Measurements from ENCODE around the gene DGCR8. TPM values are rescaled to one million over a fixed set of nuclear protein-coding genes. Genes with fewer than 3 reads are reported as not detected.

The DGCR8 gene
- total RNA-seq, 4 donors from 2014 or later, result 13.7 to 33.8 (median 18.7) TPM

DNA sequence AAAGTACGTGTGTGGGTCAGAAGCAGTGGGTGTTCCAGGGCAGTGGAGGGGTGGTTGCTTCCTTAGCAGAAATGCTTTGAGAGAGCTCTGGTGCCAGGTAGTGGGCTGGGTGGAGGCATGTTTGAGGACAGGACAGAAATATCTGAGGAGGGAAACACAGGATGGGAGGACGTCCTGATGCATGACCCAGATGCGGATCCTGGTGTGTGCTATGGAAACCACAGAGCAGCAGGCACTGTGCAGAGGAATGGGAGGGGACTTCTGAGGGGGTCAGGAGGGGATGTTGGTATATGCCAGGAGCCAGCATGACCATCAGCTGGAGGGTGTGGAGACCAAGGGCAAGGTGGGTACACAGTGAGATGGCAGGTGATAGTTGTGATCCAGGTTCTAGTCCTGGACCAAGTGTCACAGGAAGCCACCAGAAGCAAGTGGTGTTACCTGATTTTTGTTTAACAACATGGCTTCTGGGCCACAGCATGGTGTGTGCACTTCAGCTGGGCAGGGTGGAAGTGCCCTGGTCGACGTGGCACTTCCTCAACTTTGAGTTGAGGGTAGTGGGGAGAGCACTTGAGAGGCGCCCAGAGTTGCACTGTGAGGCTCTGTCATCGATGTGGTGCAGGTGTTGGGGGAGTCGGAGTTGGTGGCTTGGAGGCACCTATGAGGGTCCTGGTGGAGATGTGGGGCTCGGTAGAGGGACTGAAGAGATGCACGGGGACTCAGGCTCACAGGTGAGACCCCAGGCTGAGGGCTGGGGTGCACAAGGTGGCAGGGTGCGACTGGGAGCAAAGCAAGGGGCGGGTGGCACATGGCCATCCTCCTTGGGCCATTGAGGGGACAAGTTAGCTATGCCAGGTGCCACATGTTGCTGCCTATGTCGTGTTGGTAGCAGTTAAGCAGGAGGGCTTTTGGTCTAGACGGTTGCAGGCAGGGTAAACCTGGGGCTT is 7.5 kb downstream of the DGCR8 start:
- Histone ChIP-seq H3K36me3 (peaks cover 62 to 74% (median 65%) of the 10 kb centered on the region in 3 donors), H3K27ac (no peak overlapping the region), H3K27me3 (no peaks in the 10 kb centered on the region), H3K4me1 (peaks cover 6 to 27% (median 19%) of the 10 kb centered on the region in 3 donors), H3K4me3 (no peak overlapping the region), H3K9me3 (no peaks in the 10 kb centered on the region)
- no peak for TF ChIP-seq POLR2A (IDR thresholded peaks at IDR 0.05)
- TF ChIP-seq, protein P1, sequence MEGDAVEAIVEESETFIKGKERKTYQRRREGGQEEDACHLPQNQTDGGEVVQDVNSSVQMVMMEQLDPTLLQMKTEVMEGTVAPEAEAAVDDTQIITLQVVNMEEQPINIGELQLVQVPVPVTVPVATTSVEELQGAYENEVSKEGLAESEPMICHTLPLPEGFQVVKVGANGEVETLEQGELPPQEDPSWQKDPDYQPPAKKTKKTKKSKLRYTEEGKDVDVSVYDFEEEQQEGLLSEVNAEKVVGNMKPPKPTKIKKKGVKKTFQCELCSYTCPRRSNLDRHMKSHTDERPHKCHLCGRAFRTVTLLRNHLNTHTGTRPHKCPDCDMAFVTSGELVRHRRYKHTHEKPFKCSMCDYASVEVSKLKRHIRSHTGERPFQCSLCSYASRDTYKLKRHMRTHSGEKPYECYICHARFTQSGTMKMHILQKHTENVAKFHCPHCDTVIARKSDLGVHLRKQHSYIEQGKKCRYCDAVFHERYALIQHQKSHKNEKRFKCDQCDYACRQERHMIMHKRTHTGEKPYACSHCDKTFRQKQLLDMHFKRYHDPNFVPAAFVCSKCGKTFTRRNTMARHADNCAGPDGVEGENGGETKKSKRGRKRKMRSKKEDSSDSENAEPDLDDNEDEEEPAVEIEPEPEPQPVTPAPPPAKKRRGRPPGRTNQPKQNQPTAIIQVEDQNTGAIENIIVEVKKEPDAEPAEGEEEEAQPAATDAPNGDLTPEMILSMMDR (IDR thresholded peaks at IDR 0.05), result no peak
- intact Hi-C loops (cut with DNase I), result no loop called here
- WGBS, 2 donors, result 86% methylated on average over 13 to 14 of the region's 14 CpGs
- DNase-seq, result no peak

DNA sequence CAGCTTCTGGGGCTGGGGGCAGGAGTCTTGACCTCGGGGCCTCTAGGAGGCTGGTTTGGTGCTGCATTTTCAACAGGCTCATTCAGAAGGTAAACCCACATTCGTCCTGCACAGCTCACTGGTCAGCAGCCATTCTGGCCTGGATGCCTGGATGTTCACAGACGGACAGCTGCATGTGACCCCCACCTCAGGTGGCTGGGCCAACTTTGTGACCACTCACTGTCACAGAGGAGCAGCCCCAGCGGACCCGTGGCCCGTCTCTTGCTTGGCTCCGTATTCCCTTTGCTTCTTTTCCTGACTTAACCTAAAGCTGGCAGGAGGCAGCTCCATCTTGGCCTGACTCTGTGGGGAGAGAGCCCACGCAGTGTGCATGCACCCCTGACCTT is 8.2 kb downstream of the DGCR8 start:
- no peaks in the 10 kb centered on the region for H3K27me3 ChIP-seq
- no peaks in the 10 kb centered on the region for H3K9me3 ChIP-seq
- H3K36me3 ChIP-seq, result peaks cover 68 to 81% (median 69%) of the 10 kb centered on the region in 3 donors
- H3K4me3 ChIP-seq, result no peak overlapping the region
- H3K27ac ChIP-seq, result no peak overlapping the region
- 81 to 96% methylated on average over 8 of the region's 8 CpGs for whole genome bisulfite sequencing, 2 donors
- TF ChIP-seq, protein P1 (IDR thresholded peaks at IDR 0.05), result no peak
- no peak for TF ChIP-seq POLR2A (IDR thresholded peaks at IDR 0.05)
- peaks cover 0 to 20% (median 12%) of the 10 kb centered on the region in 3 donors for H3K4me1 ChIP-seq
- DNase-seq, result no peak
- intact Hi-C loops (cut with DNase I), result no loop called here

DNA sequence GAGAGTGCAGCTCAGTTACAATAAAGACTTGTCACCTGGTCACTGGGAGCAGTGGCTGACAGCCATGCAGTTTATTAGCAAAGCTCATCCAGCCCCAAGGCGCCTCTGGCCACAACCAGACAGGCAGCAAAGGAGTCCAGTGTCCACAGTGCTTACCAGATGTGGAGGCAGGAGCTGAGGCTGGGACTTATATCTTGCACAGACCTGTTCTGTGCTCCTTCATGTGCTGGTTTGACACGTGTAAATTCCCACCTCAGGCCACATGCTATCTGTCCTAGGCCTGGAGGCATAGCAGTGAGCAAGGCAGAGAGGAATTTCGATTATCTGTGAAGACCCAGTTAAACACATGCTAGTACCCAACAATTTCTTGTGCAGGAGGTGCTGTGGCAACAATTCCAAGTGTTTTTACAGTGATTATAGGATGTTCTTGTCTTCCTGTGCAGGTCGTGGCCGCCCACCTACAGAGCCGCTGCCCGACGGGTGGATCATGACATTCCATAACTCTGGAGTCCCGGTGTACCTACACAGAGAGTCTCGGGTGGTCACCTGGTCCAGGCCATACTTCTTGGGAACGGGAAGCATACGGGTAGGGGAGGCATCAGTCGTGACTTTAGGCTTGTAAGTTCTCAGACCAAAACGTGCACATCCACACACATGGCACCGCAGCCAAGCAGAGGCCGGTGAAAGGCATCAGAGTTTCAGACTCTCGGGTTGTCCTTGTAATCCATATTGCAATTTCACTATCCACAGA is 9.4 kb downstream of the DGCR8 start:
- no peak overlapping the region for H3K27ac ChIP-seq
- H3K4me3 ChIP-seq, result no peak overlapping the region
- peaks cover 77 to 93% (median 78%) of the 10 kb centered on the region in 3 donors for H3K36me3 ChIP-seq
- intact Hi-C loops (cut with DNase I), result no loop called here
- H3K27me3 ChIP-seq, result no peaks in the 10 kb centered on the region
- no peak for DNase-seq
- H3K4me1 ChIP-seq, result peaks cover 0 to 9% (median 7%) of the 10 kb centered on the region in 3 donors
- TF ChIP-seq POLR2A (IDR thresholded peaks at IDR 0.05), result no peak
- TF ChIP-seq, protein P1 (IDR thresholded peaks at IDR 0.05), result no peak
- 86 to 89% methylated on average over 11 of the region's 17 CpGs for WGBS, 2 donors
- H3K9me3 ChIP-seq, result no peaks in the 10 kb centered on the region

DNA sequence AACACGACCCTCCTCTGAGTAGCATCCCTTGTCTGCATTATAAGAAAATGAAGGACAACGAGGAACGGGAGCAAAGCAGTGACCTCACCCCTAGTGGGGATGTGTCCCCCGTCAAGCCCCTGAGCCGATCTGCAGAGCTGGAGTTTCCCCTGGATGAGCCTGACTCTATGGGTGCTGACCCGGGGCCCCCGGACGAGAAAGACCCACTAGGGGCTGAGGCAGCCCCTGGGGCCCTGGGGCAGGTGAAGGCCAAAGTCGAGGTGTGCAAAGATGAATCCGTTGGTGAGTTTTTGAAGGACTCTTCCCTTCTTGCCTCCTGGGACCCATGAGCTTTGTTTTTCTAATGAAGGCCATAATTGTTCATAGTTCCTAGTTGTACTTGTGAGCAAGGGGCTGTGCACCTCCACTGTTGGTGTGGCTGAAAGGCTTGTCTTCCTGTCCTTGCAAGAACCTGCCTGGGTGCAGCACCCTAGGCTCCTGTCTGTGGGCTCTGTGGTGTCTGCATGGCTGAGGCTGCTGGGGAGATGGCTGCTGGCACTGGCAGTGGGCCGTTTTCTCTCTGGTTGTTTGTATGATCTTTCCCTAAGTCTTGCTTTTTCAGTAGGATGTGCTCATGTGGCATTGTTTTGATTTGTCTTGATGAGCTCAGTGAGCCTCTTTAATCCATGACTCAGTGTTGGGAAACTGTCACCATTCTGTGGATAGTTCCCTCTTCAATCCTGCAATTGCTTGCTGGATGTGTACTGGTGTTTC is 10.1 kb downstream of the DGCR8 start:
- H3K27ac ChIP-seq, result no peak overlapping the region
- intact Hi-C loops (cut with DNase I), result no loop called here
- peaks cover 0 to 1% (median 0%) of the 10 kb centered on the region in 3 donors for H3K4me1 ChIP-seq
- H3K9me3 ChIP-seq, result no peaks in the 10 kb centered on the region
- H3K36me3 ChIP-seq, result peaks cover 85 to 100% (median 86%) of the 10 kb centered on the region in 3 donors
- WGBS, 2 donors, result 83 to 86% methylated on average over 4 to 11 of the region's 11 CpGs
- H3K27me3 ChIP-seq, result no peaks in the 10 kb centered on the region
- TF ChIP-seq POLR2A (IDR thresholded peaks at IDR 0.05), result no peak
- TF ChIP-seq, protein P1 (IDR thresholded peaks at IDR 0.05), result no peak
- H3K4me3 ChIP-seq, result no peak overlapping the region
- no peak for DNase-seq

Data from esophagus squamous epithelium (tissue), 5 donors.